Liver (tissue), 9 donors: ENCODE results near the gene FRMD4A. TPM values are rescaled to one million over a fixed set of nuclear protein-coding genes. Genes with fewer than 3 reads are reported as not detected.

Source experiments
- DNase-seq: peaks from one replicate; pipeline ENCODE4 v3.0.0-alpha.2; 2017; ENCODE audit warnings: low spot score
- H3K27ac ChIP-seq, 2 donors: one replicate each; pipeline ENCODE4 v1.7.0; 2013; ENCODE audit warnings: inconsistent platforms in 2 of 2, low read length in 2 of 2, control low read depth in 1 of 2, low read depth in 1 of 2, mild to moderate bottlenecking in 1 of 2
- H3K27me3 ChIP-seq, 4 donors: one replicate each; pipeline versions ENCODE4 v1.6.1 to v1.7.0; 2013; ENCODE audit warnings: low read length in 3 of 4, inconsistent platforms in 1 of 4, mild to moderate bottlenecking in 1 of 4, moderate library complexity in 1 of 4; ENCODE audit not compliant: control insufficient read depth in 4 of 4, insufficient read depth in 4 of 4
- H3K36me3 ChIP-seq, 4 donors: one replicate each; pipeline versions ENCODE4 v1.6.1 to v1.7.0; 2013; ENCODE audit warnings: low read length in 3 of 4, mild to moderate bottlenecking in 3 of 4, low read depth in 1 of 4, moderate library complexity in 1 of 4; ENCODE audit not compliant: control insufficient read depth in 4 of 4, insufficient read depth in 3 of 4
- H3K4me1 ChIP-seq, 4 donors: one replicate each; pipeline versions ENCODE4 v1.6.1 to v1.7.0; 2013; ENCODE audit warnings: low read length in 3 of 4, mild to moderate bottlenecking in 3 of 4, moderate library complexity in 1 of 4; ENCODE audit not compliant: control insufficient read depth in 4 of 4, insufficient read depth in 4 of 4
- H3K4me3 ChIP-seq, 3 donors: one replicate each; pipeline versions ENCODE4 v1.6.1 to v1.7.0; 2013; ENCODE audit warnings: low read length in 3 of 3, control low read depth in 1 of 3, low read depth in 1 of 3, mild to moderate bottlenecking in 1 of 3
- H3K9ac ChIP-seq, 2 donors: one replicate each; pipeline ENCODE4 v1.7.0; 2013; ENCODE audit warnings: low read length in 2 of 2, mild to moderate bottlenecking in 2 of 2, moderate library complexity in 2 of 2, control low read depth in 1 of 2, low read depth in 1 of 2
- H3K9me3 ChIP-seq, 4 donors: one replicate each; pipeline versions ENCODE4 v1.6.1 to v1.7.0; 2013; ENCODE audit warnings: low read length in 3 of 4; ENCODE audit not compliant: control insufficient read depth in 4 of 4
- EGR1 ChIP-seq, 2 donors: IDR thresholded peaks; 2 replicates each; pipeline ENCODE4 v1.6.1; 2016 to 2018; ENCODE audit warnings: antibody characterized with exemption in 2 of 2, low read depth in 2 of 2
- FOXA1 ChIP-seq: IDR thresholded peaks from 2 replicates; pipeline ENCODE4 v1.6.1; 2016; ENCODE audit warnings: antibody characterized with exemption
- FOXA2 ChIP-seq: IDR thresholded peaks from 2 replicates; pipeline ENCODE4 v1.6.1; 2016; ENCODE audit warnings: antibody characterized with exemption
- GABPA ChIP-seq, 2 donors: IDR thresholded peaks in 1 of 2; conservative IDR thresholded peaks in 1 of 2; 2 replicates each; pipeline ENCODE4 v1.6.1; 2016; ENCODE audit warnings: antibody characterized with exemption in 2 of 2, mild to moderate bottlenecking in 1 of 2, moderate library complexity in 1 of 2
- HNF4A ChIP-seq, 2 donors: conservative IDR thresholded peaks; 2 replicates each; pipeline ENCODE4 v1.6.1; 2016; ENCODE audit warnings: antibody characterized with exemption in 2 of 2, mild to moderate bottlenecking in 2 of 2
- HNF4G ChIP-seq: IDR thresholded peaks from 2 replicates; pipeline ENCODE4 v1.6.1; 2016; ENCODE audit warnings: antibody characterized with exemption
- JUND ChIP-seq, 2 donors: IDR thresholded peaks; 2 replicates each; pipeline ENCODE4 v1.6.1; 2016; ENCODE audit warnings: antibody characterized with exemption in 2 of 2
- MAX ChIP-seq: IDR thresholded peaks from 2 replicates; pipeline ENCODE4 v1.6.1; 2016; ENCODE audit warnings: antibody characterized with exemption
- NR2F2 ChIP-seq: IDR thresholded peaks from 2 replicates; pipeline ENCODE4 v1.6.1; 2016; ENCODE audit warnings: antibody characterized with exemption
- RAD21 ChIP-seq, 2 donors: IDR thresholded peaks; 2 replicates each; pipeline ENCODE4 v1.6.1; 2016; ENCODE audit warnings: antibody characterized with exemption in 2 of 2, mild to moderate bottlenecking in 2 of 2
- RXRA ChIP-seq, 2 donors: IDR thresholded peaks; 2 replicates each; pipeline ENCODE4 v1.6.1; 2017 to 2018; ENCODE audit warnings: antibody characterized with exemption in 2 of 2, mild to moderate bottlenecking in 1 of 2
- SP1 ChIP-seq: IDR thresholded peaks from 2 replicates; pipeline ENCODE4 v1.6.1; 2018; ENCODE audit warnings: antibody characterized with exemption, mild to moderate bottlenecking
- TAF1 ChIP-seq: conservative IDR thresholded peaks from 2 replicates; pipeline ENCODE4 v1.6.1; 2016; ENCODE audit warnings: antibody characterized with exemption, mild to moderate bottlenecking
- YY1 ChIP-seq: IDR thresholded peaks from 2 replicates; pipeline ENCODE4 v1.6.1; 2016; ENCODE audit warnings: antibody characterized with exemption, mild to moderate bottlenecking
- ZBTB33 ChIP-seq: IDR thresholded peaks from 2 replicates; pipeline ENCODE4 v1.6.1; 2016; ENCODE audit warnings: antibody characterized with exemption
- WGBS: extraction: QIAGEN DNeasy Blood & Tissue Kit; methylation state at CpG from one replicate; pipeline ENCODE4 v1.1.7; 2013; 5-methylcytosine and 5-hydroxymethylcytosine counted together
- polyA plus RNA-seq, 2 donors: library from polyadenylated mRNA; stranded (reverse) in 1 of 2; unstranded in 1 of 2; fragments of 200-250 nt in 1 of 2; fragments of >200 nt in 1 of 2; fragmentation: Nextera tagmentation in 1 of 2; extraction: Ambion mirVana in 1 of 2; gene quantifications; one replicate each; pipeline versions ENCODE4 v1.2.1 to v1.2.3, GENCODE V29; 2013 to 2015
- total RNA-seq, 2 donors: library from RNA; depleted of rRNA; stranded (reverse); fragments of >200 nt; gene quantifications; one replicate each; pipeline ENCODE4 v1.2.3, GENCODE V29; 2014
- TF ChIP-seq, protein P1 (sequence below): IDR thresholded peaks from 2 replicates; pipeline ENCODE4 v1.6.1; 2016; ENCODE audit warnings: antibody characterized with exemption, mild to moderate bottlenecking
- TF ChIP-seq, protein P2 (sequence below): IDR thresholded peaks from 2 replicates; pipeline ENCODE4 v1.6.1; 2016; ENCODE audit warnings: antibody characterized with exemption
- TF ChIP-seq, protein P3 (sequence below): fragments of 150-350 bp; IDR thresholded peaks from 2 replicates; pipeline ENCODE4 v1.5.1; 2017; ENCODE audit warnings: improper control_type of control experiment, low read depth, low read length; ENCODE audit not compliant: missing input control
- donor health status: healthy.
- donor health status: healthy.
- donor health status: healthy.
- donor health status: healthy.
- donor health status: healthy.

The FRMD4A gene
- total and polyA plus RNA-seq, 4 donors = 8.2 to 34.3 (median 13.1) TPM

GRCh38 chr10:13942035-13942434, 388.7 kb downstream of the FRMD4A start:
- H3K36me3 ChIP-seq = no peaks in the 10 kb centered on the region
- H3K4me1 ChIP-seq = peaks cover 0 to 2% (median 0%) of the 10 kb centered on the region in 4 donors
- no peaks in the 10 kb centered on the region for H3K27me3 ChIP-seq
- H3K27ac ChIP-seq = no peak overlapping the region
- WGBS = 83% methylated on average over 5 of the region's 5 CpGs
- H3K9ac ChIP-seq = no peak overlapping the region
- peaks cover 0 to 2% (median 0%) of the 10 kb centered on the region in 4 donors for H3K9me3 ChIP-seq
- DNase-seq = no peak
- no peak overlapping the region for H3K4me3 ChIP-seq
- TF ChIP-seq MAX = no peak
- TF ChIP-seq, protein P1, sequence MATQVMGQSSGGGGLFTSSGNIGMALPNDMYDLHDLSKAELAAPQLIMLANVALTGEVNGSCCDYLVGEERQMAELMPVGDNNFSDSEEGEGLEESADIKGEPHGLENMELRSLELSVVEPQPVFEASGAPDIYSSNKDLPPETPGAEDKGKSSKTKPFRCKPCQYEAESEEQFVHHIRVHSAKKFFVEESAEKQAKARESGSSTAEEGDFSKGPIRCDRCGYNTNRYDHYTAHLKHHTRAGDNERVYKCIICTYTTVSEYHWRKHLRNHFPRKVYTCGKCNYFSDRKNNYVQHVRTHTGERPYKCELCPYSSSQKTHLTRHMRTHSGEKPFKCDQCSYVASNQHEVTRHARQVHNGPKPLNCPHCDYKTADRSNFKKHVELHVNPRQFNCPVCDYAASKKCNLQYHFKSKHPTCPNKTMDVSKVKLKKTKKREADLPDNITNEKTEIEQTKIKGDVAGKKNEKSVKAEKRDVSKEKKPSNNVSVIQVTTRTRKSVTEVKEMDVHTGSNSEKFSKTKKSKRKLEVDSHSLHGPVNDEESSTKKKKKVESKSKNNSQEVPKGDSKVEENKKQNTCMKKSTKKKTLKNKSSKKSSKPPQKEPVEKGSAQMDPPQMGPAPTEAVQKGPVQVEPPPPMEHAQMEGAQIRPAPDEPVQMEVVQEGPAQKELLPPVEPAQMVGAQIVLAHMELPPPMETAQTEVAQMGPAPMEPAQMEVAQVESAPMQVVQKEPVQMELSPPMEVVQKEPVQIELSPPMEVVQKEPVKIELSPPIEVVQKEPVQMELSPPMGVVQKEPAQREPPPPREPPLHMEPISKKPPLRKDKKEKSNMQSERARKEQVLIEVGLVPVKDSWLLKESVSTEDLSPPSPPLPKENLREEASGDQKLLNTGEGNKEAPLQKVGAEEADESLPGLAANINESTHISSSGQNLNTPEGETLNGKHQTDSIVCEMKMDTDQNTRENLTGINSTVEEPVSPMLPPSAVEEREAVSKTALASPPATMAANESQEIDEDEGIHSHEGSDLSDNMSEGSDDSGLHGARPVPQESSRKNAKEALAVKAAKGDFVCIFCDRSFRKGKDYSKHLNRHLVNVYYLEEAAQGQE = no peak
- TF ChIP-seq JUND (IDR thresholded peaks at IDR 0.05) = no peak
- TF ChIP-seq HNF4G = no peak
- TF ChIP-seq, protein P2, sequence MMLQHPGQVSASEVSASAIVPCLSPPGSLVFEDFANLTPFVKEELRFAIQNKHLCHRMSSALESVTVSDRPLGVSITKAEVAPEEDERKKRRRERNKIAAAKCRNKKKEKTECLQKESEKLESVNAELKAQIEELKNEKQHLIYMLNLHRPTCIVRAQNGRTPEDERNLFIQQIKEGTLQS = no peak
- no peak for TF ChIP-seq TAF1
- TF ChIP-seq HNF4A (conservative IDR thresholded peaks at IDR 0.05) = no peak
- no peak for TF ChIP-seq RXRA (IDR thresholded peaks at IDR 0.05)
- TF ChIP-seq YY1 = no peak
- no peak for TF ChIP-seq SP1
- TF ChIP-seq NR2F2 = no peak
- no peak for TF ChIP-seq ZBTB33
- no peak for TF ChIP-seq EGR1 (IDR thresholded peaks at IDR 0.05; ENCODE audit: low read depth in 2 of 2)
- no peak for TF ChIP-seq FOXA2
- no peak for TF ChIP-seq FOXA1
- no peak for TF ChIP-seq RAD21 (IDR thresholded peaks at IDR 0.05)
- no peak for TF ChIP-seq GABPA (IDR thresholded peaks at IDR 0.05 in 1 of 2, conservative IDR thresholded peaks at IDR 0.05 in 1 of 2)
- TF ChIP-seq, protein P3, sequence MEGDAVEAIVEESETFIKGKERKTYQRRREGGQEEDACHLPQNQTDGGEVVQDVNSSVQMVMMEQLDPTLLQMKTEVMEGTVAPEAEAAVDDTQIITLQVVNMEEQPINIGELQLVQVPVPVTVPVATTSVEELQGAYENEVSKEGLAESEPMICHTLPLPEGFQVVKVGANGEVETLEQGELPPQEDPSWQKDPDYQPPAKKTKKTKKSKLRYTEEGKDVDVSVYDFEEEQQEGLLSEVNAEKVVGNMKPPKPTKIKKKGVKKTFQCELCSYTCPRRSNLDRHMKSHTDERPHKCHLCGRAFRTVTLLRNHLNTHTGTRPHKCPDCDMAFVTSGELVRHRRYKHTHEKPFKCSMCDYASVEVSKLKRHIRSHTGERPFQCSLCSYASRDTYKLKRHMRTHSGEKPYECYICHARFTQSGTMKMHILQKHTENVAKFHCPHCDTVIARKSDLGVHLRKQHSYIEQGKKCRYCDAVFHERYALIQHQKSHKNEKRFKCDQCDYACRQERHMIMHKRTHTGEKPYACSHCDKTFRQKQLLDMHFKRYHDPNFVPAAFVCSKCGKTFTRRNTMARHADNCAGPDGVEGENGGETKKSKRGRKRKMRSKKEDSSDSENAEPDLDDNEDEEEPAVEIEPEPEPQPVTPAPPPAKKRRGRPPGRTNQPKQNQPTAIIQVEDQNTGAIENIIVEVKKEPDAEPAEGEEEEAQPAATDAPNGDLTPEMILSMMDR = no peak
